SK-N-SH (cell line): ENCODE measurements around the gene AGO3. TPM values are rescaled to one million over a fixed set of nuclear protein-coding genes. Genes with fewer than 3 reads are reported as not detected.

Experiments
- CTCF ChIA-PET: fragments of 300-600, 350-600 bp; formaldehyde crosslinking; extraction: SDS; loops from one replicate; lab custom pipeline; 2021; lab: Yijun Ruan, JAX
- POLR2A ChIA-PET: fragments of 350-600 bp; sonication (Branson Sonifier 250); formaldehyde crosslinking; extraction: SDS; loops from one replicate; lab custom pipeline; 2020; ENCODE audit warnings: antibody characterized with exemption, inconsistent platforms; lab: Yijun Ruan, JAX
- DNase-seq: peaks from one replicate; pipeline ENCODE4 v3.0.0; 2012
- H2AFZ ChIP-seq: fragments of 200-600 bp; sonication (generic); 2 replicates; pipeline ENCODE4 v1.8.1; 2016; ENCODE audit warnings: antibody characterized with exemption, mild to moderate bottlenecking, low read depth
- H3F3A ChIP-seq: fragments of 200-600 bp; sonication (generic); replicated peaks from 2 replicates; pipeline ENCODE3; 2016; ENCODE audit warnings: antibody characterized with exemption, mild to moderate bottlenecking; ENCODE audit not compliant: insufficient read depth
- H3K27ac ChIP-seq, 2 experiments: fragments of 200-500 bp in 1 of 2; fragments of 200-600 bp in 1 of 2; sonication (Bioruptor generic) in 1 of 2; sonication (generic), shearing (Covaris generic) in 1 of 2; 2 replicates each; pipeline versions ENCODE4 v1.5.1 to v1.6.1; 2014 to 2016; ENCODE audit warnings: low read depth in 2 of 2, inconsistent platforms in 1 of 2, low read length in 1 of 2, mild to moderate bottlenecking in 1 of 2, mixed read lengths in 1 of 2
- H3K27me3 ChIP-seq: fragments of 200-600 bp; sonication (generic), shearing (Covaris generic); 2 replicates; pipeline ENCODE4 v1.6.1; 2016; ENCODE audit warnings: mixed run types; ENCODE audit not compliant: insufficient read depth
- H3K36me3 ChIP-seq, 2 experiments: fragments of 200-500 bp in 1 of 2; fragments of 200-600 bp in 1 of 2; sonication (Bioruptor generic) in 1 of 2; sonication (generic) in 1 of 2; replicated peaks in 1 of 2; 2 replicates each; pipeline versions ENCODE3 to v1.5.1; 2014 to 2016; ENCODE audit warnings: low read length in 1 of 2, mild to moderate bottlenecking in 1 of 2; ENCODE audit not compliant: insufficient read depth in 2 of 2, control insufficient read depth in 1 of 2
- H3K4me1 ChIP-seq, 2 experiments: fragments of 200-500 bp in 1 of 2; fragments of 200-600 bp in 1 of 2; sonication (Bioruptor generic) in 1 of 2; sonication (generic), shearing (Covaris generic) in 1 of 2; 2 replicates each; pipeline versions ENCODE4 v1.5.1 to v1.6.1; 2014 to 2016; ENCODE audit warnings: low read depth in 1 of 2, low read length in 1 of 2, mixed run types in 1 of 2; ENCODE audit not compliant: insufficient read depth in 2 of 2, control insufficient read depth in 1 of 2
- H3K4me2 ChIP-seq: fragments of 200-600 bp; sonication (generic), shearing (Covaris generic); 2 replicates; pipeline ENCODE4 v1.6.1; 2017; ENCODE audit warnings: mixed run types
- H3K4me3 ChIP-seq, 2 experiments: fragments of 200-500 bp in 1 of 2; fragments of 200-600 bp in 1 of 2; sonication (Bioruptor generic) in 1 of 2; sonication (generic), shearing (Covaris generic) in 1 of 2; 2 replicates each; pipeline versions ENCODE4 v1.5.1 to v1.8.1; 2014 to 2016; ENCODE audit warnings: low read depth in 2 of 2, inconsistent platforms in 1 of 2, low read length in 1 of 2, mild to moderate bottlenecking in 1 of 2, mixed read lengths in 1 of 2, moderate library complexity in 1 of 2
- H3K79me2 ChIP-seq: fragments of 200-600 bp; sonication (generic); 2 replicates; pipeline ENCODE4 v1.8.1; 2017; ENCODE audit warnings: mild to moderate bottlenecking; ENCODE audit not compliant: insufficient read depth
- H3K9ac ChIP-seq: fragments of 200-600 bp; sonication (generic); 2 replicates; pipeline ENCODE4 v1.6.1; 2017; ENCODE audit warnings: mixed run types
- H3K9me2 ChIP-seq: fragments of 200-600 bp; sonication (generic); 2 replicates; pipeline ENCODE4 v1.6.1; 2017; ENCODE audit warnings: mixed run types
- H3K9me3 ChIP-seq: fragments of 200-600 bp; sonication (generic); 2 replicates; pipeline ENCODE4 v1.6.1; 2017; ENCODE audit warnings: mixed run types, mild to moderate bottlenecking, moderate library complexity
- H4K20me1 ChIP-seq: fragments of 200-600 bp; sonication (generic); 2 replicates; pipeline ENCODE4 v1.6.1; 2017; ENCODE audit warnings: mild to moderate bottlenecking, mixed run types; ENCODE audit not compliant: insufficient read depth
- CHD2 ChIP-seq: fragments of 150-350 bp; IDR thresholded peaks from 2 replicates; pipeline ENCODE4 v1.6.1; 2018; ENCODE audit warnings: low read length; ENCODE audit not compliant: partially characterized antibody
- ELF1 ChIP-seq: IDR thresholded peaks from 2 replicates; pipeline ENCODE4 v1.4.0; 2012
- EZH2phosphoT487 ChIP-seq: fragments of 200-600 bp; sonication (generic); IDR thresholded peaks from 2 replicates; pipeline ENCODE4 v1.6.1; 2017; ENCODE audit warnings: low read depth, mixed run types, mild to moderate bottlenecking, antibody characterized with exemption, moderate library complexity, borderline replicate concordance
- GABPA ChIP-seq: IDR thresholded peaks from 2 replicates; pipeline ENCODE4 v1.4.0; 2012; ENCODE audit warnings: low read depth, mild to moderate bottlenecking
- MEF2A ChIP-seq: IDR thresholded peaks from 2 replicates; pipeline ENCODE4 v1.4.0; 2012; ENCODE audit warnings: low read depth, borderline replicate concordance
- POLR2AphosphoS5 ChIP-seq: IDR thresholded peaks from 2 replicates; pipeline ENCODE4 v1.6.1; 2012; ENCODE audit warnings: low read depth, low read length
- RCOR1 ChIP-seq: fragments of 150-350 bp; IDR thresholded peaks from 2 replicates; pipeline ENCODE4 v1.6.1; 2017; ENCODE audit warnings: antibody characterized with exemption, low read length
- RXRA ChIP-seq: IDR thresholded peaks from 2 replicates; pipeline ENCODE4 v1.4.0; 2012; ENCODE audit warnings: low read depth, mild to moderate bottlenecking, borderline replicate concordance
- WGBS: methylation state at CpG from one replicate; pipeline ENCODE4 v1.1.6; 2017; ENCODE audit warnings: low lambda C conversion rate; 5-methylcytosine and 5-hydroxymethylcytosine counted together
- polyA plus RNA-seq, 3 experiments: library from polyadenylated mRNA; depleted of rRNA; stranded (reverse); fragments of >200 nt; gene quantifications; 2 replicates each; pipeline ENCODE4 v1.2.3, GENCODE V29; 2012
- TF ChIP-seq, protein P1 (sequence below): IDR thresholded peaks from 2 replicates; pipeline ENCODE4 v1.6.1; 2012; ENCODE audit warnings: mild to moderate bottlenecking, low read depth, low read length, moderate library complexity
- TF ChIP-seq, protein P2 (sequence below): fragments of 150-350 bp; IDR thresholded peaks from 2 replicates; pipeline ENCODE4 v1.6.1; 2016; ENCODE audit warnings: mild to moderate bottlenecking, low read depth, low read length
- TF ChIP-seq, protein P3 (sequence below): IDR thresholded peaks from 2 replicates; pipeline ENCODE4; 2012
- TF ChIP-seq, protein P4 (sequence below): IDR thresholded peaks from 2 replicates; pipeline ENCODE4 v1.4.0; 2012; ENCODE audit warnings: low read depth, borderline replicate concordance

AGO3 gene
- polyA plus RNA-seq, 1 of the 3 experiments (the other 2 are of a cell fraction) = 6.7 TPM

DNA sequence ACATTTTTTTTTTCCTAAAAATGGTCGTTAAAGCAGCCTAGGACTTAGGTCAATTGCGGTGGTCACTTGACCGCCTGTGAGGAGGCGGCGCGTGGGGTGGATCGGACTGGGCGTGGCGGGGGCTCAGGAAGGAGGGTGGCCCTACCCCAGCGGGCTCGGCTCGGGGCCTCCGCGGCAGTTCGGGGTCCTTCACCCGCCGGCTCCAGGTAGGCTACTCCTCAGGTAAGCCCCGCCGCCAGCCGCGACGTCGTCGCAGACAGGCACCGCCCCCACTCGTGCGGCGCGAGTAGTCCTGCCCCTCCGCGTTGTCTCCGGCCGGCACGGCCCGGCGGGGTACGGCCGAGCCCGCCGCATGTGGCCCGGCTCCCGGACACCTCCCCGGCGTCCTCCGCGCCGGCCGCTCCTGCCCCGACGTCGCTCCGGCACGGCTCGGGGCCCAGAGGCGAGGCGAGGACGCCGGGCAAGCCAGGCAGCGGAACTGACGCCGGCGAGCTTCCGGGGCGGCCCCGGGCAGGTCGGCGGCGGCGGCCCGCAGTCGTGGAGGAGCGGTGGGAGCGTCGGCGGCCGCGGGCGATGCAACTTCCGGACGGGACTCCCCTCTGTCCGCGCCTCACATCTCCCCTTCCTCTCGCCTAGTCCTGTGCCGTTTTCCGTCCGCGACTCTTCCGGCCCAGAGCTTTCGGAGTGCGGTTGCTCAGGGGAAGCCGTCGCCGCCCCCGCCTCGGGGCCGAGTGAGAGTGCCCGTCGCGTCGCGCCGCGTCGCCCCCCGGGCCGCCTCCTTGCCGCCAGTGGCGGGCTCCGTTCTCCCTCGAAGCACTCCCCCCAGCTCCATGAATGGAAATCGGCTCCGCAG, at the start of gene AGO3 (continued):
- TF ChIP-seq, protein P1, sequence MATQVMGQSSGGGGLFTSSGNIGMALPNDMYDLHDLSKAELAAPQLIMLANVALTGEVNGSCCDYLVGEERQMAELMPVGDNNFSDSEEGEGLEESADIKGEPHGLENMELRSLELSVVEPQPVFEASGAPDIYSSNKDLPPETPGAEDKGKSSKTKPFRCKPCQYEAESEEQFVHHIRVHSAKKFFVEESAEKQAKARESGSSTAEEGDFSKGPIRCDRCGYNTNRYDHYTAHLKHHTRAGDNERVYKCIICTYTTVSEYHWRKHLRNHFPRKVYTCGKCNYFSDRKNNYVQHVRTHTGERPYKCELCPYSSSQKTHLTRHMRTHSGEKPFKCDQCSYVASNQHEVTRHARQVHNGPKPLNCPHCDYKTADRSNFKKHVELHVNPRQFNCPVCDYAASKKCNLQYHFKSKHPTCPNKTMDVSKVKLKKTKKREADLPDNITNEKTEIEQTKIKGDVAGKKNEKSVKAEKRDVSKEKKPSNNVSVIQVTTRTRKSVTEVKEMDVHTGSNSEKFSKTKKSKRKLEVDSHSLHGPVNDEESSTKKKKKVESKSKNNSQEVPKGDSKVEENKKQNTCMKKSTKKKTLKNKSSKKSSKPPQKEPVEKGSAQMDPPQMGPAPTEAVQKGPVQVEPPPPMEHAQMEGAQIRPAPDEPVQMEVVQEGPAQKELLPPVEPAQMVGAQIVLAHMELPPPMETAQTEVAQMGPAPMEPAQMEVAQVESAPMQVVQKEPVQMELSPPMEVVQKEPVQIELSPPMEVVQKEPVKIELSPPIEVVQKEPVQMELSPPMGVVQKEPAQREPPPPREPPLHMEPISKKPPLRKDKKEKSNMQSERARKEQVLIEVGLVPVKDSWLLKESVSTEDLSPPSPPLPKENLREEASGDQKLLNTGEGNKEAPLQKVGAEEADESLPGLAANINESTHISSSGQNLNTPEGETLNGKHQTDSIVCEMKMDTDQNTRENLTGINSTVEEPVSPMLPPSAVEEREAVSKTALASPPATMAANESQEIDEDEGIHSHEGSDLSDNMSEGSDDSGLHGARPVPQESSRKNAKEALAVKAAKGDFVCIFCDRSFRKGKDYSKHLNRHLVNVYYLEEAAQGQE = 0 out of 2 replicates have a peak, but pooled peaks have one; percentile 64
- TF ChIP-seq, protein P2, sequence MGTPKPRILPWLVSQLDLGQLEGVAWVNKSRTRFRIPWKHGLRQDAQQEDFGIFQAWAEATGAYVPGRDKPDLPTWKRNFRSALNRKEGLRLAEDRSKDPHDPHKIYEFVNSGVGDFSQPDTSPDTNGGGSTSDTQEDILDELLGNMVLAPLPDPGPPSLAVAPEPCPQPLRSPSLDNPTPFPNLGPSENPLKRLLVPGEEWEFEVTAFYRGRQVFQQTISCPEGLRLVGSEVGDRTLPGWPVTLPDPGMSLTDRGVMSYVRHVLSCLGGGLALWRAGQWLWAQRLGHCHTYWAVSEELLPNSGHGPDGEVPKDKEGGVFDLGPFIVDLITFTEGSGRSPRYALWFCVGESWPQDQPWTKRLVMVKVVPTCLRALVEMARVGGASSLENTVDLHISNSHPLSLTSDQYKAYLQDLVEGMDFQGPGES = no peak
- no peak; the same call in 1 of the 2 replicates for TF ChIP-seq RCOR1
- peak; percentile 63; the same call in 1 of the 2 replicates for TF ChIP-seq POLR2AphosphoS5
- peak; percentile 88 for TF ChIP-seq GABPA
- TF ChIP-seq, protein P3, sequence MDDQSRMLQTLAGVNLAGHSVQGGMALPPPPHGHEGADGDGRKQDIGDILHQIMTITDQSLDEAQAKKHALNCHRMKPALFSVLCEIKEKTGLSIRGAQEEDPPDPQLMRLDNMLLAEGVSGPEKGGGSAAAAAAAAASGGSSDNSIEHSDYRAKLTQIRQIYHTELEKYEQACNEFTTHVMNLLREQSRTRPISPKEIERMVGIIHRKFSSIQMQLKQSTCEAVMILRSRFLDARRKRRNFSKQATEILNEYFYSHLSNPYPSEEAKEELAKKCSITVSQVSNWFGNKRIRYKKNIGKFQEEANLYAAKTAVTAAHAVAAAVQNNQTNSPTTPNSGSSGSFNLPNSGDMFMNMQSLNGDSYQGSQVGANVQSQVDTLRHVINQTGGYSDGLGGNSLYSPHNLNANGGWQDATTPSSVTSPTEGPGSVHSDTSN = no peak; the same call in 1 of the 2 replicates
- no peak for TF ChIP-seq EZH2phosphoT487
- TF ChIP-seq ELF1 = peak; percentile 68
- no peak for TF ChIP-seq MEF2A
- no peak for TF ChIP-seq CHD2
- no peak for TF ChIP-seq RXRA

DNA sequence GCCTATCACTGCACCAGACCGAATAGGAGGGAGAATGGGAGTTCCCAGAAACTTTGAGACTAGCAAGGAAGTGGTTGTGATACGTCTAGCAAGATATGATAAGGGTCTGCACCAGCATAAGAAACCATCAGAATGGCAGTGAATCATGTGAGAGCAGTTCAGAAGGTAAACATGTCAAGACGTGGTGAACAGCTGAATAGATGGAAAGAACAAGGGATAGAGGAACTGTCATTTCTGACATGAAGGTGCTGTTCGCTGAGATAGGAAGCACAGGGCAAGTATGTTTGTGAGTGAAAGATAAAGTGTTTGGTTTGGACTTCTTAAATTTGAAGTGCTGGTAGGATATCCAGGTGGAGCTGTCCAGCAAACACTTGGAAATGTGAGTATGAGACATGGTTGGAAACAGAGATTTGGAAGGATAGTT, 49.0 kb upstream of the AGO3 start:
- Histone ChIP-seq H3K9ac (no peak overlapping the region), H4K20me1 (peaks cover 12% of the 10 kb centered on the region; the same call in 1 of the 2 replicates), H3K79me2 (peaks cover 32% of the 10 kb centered on the region), H3K4me1 (peaks cover 10 to 26% of the 10 kb centered on the region in 2 experiments; a peak in 2 of 4 replicates), H3F3A (no peaks in the 10 kb centered on the region), H3K36me3 (no peaks in the 10 kb centered on the region), H3K27me3 (no peaks in the 10 kb centered on the region), H3K4me2 (no peak overlapping the region), H2AFZ (no peak overlapping the region), H3K4me3 (no peak overlapping the region), H3K27ac (no peak overlapping the region), H3K9me3 (no peaks in the 10 kb centered on the region), H3K9me2 (no peaks in the 10 kb centered on the region)
- 82% methylated on average over 4 of the region's 4 CpGs for whole genome bisulfite sequencing
- ChIA-PET CTCF (interaction anchor here (0.9 to 3.4 kb wide), 9 partner anchors 10 to 252 kb away, joined by 3 to 26 read pairs (median 5); no protein-coding TSS in a partner anchor), POLR2A (no interaction called here)
- no peak for DNase-seq
- TF ChIP-seq, protein P4, sequence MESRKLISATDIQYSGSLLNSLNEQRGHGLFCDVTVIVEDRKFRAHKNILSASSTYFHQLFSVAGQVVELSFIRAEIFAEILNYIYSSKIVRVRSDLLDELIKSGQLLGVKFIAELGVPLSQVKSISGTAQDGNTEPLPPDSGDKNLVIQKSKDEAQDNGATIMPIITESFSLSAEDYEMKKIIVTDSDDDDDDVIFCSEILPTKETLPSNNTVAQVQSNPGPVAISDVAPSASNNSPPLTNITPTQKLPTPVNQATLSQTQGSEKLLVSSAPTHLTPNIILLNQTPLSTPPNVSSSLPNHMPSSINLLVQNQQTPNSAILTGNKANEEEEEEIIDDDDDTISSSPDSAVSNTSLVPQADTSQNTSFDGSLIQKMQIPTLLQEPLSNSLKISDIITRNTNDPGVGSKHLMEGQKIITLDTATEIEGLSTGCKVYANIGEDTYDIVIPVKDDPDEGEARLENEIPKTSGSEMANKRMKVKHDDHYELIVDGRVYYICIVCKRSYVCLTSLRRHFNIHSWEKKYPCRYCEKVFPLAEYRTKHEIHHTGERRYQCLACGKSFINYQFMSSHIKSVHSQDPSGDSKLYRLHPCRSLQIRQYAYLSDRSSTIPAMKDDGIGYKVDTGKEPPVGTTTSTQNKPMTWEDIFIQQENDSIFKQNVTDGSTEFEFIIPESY = no peak
- TF ChIP-seq, protein P1 = peak; percentile 88
